H9 (cell line): ENCODE data around the gene FAM174B. TPM values are rescaled to one million over a fixed set of nuclear protein-coding genes. Genes with fewer than 3 reads are reported as not detected.

Experiments used
- DNase-seq: peaks from one replicate; pipeline ENCODE4 v3.0.0-alpha.2; 2017
- H2AFZ ChIP-seq: one replicate; pipeline ENCODE4 v1.6.1; 2013; ENCODE audit warnings: mild to moderate bottlenecking, low read length, control low read depth, moderate library complexity
- H2AK5ac ChIP-seq: 2 replicates; pipeline ENCODE4 v1.6.1; 2013; ENCODE audit warnings: low read length, control low read depth, mixed read lengths; ENCODE audit not compliant: insufficient read length
- H2BK120ac ChIP-seq: one replicate; pipeline ENCODE4 v1.6.1; 2013; ENCODE audit warnings: low read depth, mild to moderate bottlenecking, low read length, control low read depth, inconsistent platforms; ENCODE audit not compliant: poor library complexity, severe bottlenecking
- H2BK12ac ChIP-seq: 2 replicates; pipeline ENCODE4 v1.6.1; 2013; ENCODE audit warnings: low read length, control low read depth, mixed read lengths, low read depth; ENCODE audit not compliant: insufficient read length
- H2BK15ac ChIP-seq: 2 replicates; pipeline ENCODE4 v1.6.1; 2013; ENCODE audit warnings: low read depth, low read length, control low read depth
- H2BK20ac ChIP-seq: one replicate; pipeline ENCODE4 v1.6.1; 2013; ENCODE audit warnings: low read depth, mild to moderate bottlenecking, low read length, control low read depth, inconsistent platforms; ENCODE audit not compliant: poor library complexity, severe bottlenecking
- H2BK5ac ChIP-seq: 2 replicates; pipeline ENCODE4 v1.6.1; 2013; ENCODE audit warnings: low read length, control low read depth, mixed read lengths; ENCODE audit not compliant: insufficient read length
- H3K14ac ChIP-seq: 2 replicates; pipeline ENCODE4 v1.6.1; 2013; ENCODE audit warnings: low read length, control low read depth; ENCODE audit not compliant: insufficient read depth
- H3K18ac ChIP-seq: 2 replicates; pipeline ENCODE4 v1.6.1; 2013; ENCODE audit warnings: low read depth, mild to moderate bottlenecking, mixed read lengths, low read length, control low read depth; ENCODE audit not compliant: insufficient read length
- H3K23ac ChIP-seq: 2 replicates; pipeline ENCODE4 v1.6.1; 2013; ENCODE audit warnings: low read length, control low read depth, mixed read lengths, low read depth; ENCODE audit not compliant: insufficient read length
- H3K23me2 ChIP-seq: 2 replicates; pipeline ENCODE4 v1.6.1; 2013; ENCODE audit warnings: low read depth, mild to moderate bottlenecking, mixed read lengths, low read length, control low read depth; ENCODE audit not compliant: insufficient read length, poor library complexity, severe bottlenecking
- H3K27ac ChIP-seq: 2 replicates; pipeline ENCODE4 v1.5.1; 2013; ENCODE audit warnings: low read length, control low read depth, mixed read lengths, low read depth; ENCODE audit not compliant: insufficient read length
- H3K27me3 ChIP-seq: 2 replicates; pipeline ENCODE4 v1.6.1; 2013; ENCODE audit warnings: low read length, control low read depth, inconsistent platforms; ENCODE audit not compliant: insufficient read depth
- H3K4ac ChIP-seq: 2 replicates; pipeline ENCODE4 v1.6.1; 2013; ENCODE audit warnings: low read depth, mild to moderate bottlenecking, control low read depth, inconsistent platforms, low read length, moderate library complexity
- H3K4me1 ChIP-seq: 2 replicates; pipeline ENCODE4 v1.6.1; 2013; ENCODE audit warnings: low read length, control low read depth, inconsistent platforms; ENCODE audit not compliant: insufficient read depth
- H3K4me2 ChIP-seq: 2 replicates; pipeline ENCODE4 v1.6.1; 2013; ENCODE audit warnings: low read length, control low read depth, mixed read lengths; ENCODE audit not compliant: insufficient read length, insufficient read depth
- H3K56ac ChIP-seq: 2 replicates; pipeline ENCODE4 v1.6.1; 2013; ENCODE audit warnings: low read depth, mild to moderate bottlenecking, mixed read lengths, low read length, control low read depth; ENCODE audit not compliant: insufficient read length
- H3K79me1 ChIP-seq: 2 replicates; pipeline ENCODE4 v1.6.1; 2013; ENCODE audit warnings: low read depth, mild to moderate bottlenecking, moderate library complexity, low read length, control low read depth, inconsistent platforms; ENCODE audit not compliant: insufficient read depth, poor library complexity, severe bottlenecking
- H3K79me2 ChIP-seq: 2 replicates; pipeline ENCODE4 v1.6.1; 2013; ENCODE audit warnings: low read length, control low read depth, inconsistent platforms; ENCODE audit not compliant: insufficient read depth
- H3K9ac ChIP-seq: 2 replicates; pipeline ENCODE4 v1.6.1; 2013; ENCODE audit warnings: low read length, control low read depth, mixed read lengths; ENCODE audit not compliant: insufficient read length; ENCODE audit errors: extremely low read depth
- H3K9me3 ChIP-seq: one replicate; pipeline ENCODE4 v1.6.1; 2013; ENCODE audit warnings: low read depth, low read length, inconsistent platforms; ENCODE audit not compliant: control insufficient read depth
- H3T11ph ChIP-seq: one replicate; pipeline ENCODE4 v1.6.1; 2013; ENCODE audit warnings: mild to moderate bottlenecking, low read length, control low read depth, inconsistent platforms
- H4K20me1 ChIP-seq: one replicate; pipeline ENCODE4 v1.6.1; 2013; ENCODE audit not compliant: control insufficient read depth, insufficient read length, insufficient read depth
- H4K5ac ChIP-seq: 2 replicates; pipeline ENCODE4 v1.6.1; 2013; ENCODE audit warnings: low read depth, mild to moderate bottlenecking, mixed read lengths, low read length, control low read depth; ENCODE audit not compliant: insufficient read length
- H4K8ac ChIP-seq: replicated peaks from 2 replicates; pipeline ENCODE4 v1.6.1; 2013; ENCODE audit warnings: low read length, control low read depth, mixed read lengths, low read depth; ENCODE audit not compliant: insufficient read length
- H4K91ac ChIP-seq: 2 replicates; pipeline ENCODE4 v1.6.1; 2013; ENCODE audit warnings: low read depth, mild to moderate bottlenecking, moderate library complexity, mixed read lengths, low read length, control low read depth; ENCODE audit not compliant: insufficient read length
- H3K27ac Mint-ChIP-seq, 3 experiments: 2 replicates in 2 of 3; 3 replicates in 1 of 3; pipeline ENCODE4 v1.8.0; 2020 to 2021; ENCODE audit warnings: mixed read lengths in 3 of 3, mild to moderate bottlenecking in 1 of 3, moderate library complexity in 1 of 3
- H3K27me3 Mint-ChIP-seq: 2 replicates; pipeline ENCODE4 v1.8.0; 2021; ENCODE audit warnings: low read depth, mild to moderate bottlenecking, moderate library complexity, mixed read lengths
- H3K36me3 Mint-ChIP-seq, 3 experiments: 2 replicates in 2 of 3; 3 replicates in 1 of 3; pipeline ENCODE4 v1.8.0; 2020 to 2021; ENCODE audit warnings: low read depth in 3 of 3, mixed read lengths in 3 of 3; ENCODE audit not compliant: insufficient read depth in 1 of 3
- H3K4me1 Mint-ChIP-seq, 2 experiments: 2 replicates each; pipeline ENCODE4 v1.8.0; 2020; ENCODE audit warnings: mixed read lengths in 2 of 2
- H3K4me3 Mint-ChIP-seq, 2 experiments: 2 replicates in 1 of 2; 3 replicates in 1 of 2; pipeline ENCODE4 v1.8.0; 2020 to 2021; ENCODE audit warnings: mild to moderate bottlenecking in 2 of 2, mixed read lengths in 2 of 2, moderate library complexity in 1 of 2
- H3K9me3 Mint-ChIP-seq, 2 experiments: 2 replicates in 1 of 2; 3 replicates in 1 of 2; pipeline ENCODE4 v1.8.0; 2020; ENCODE audit warnings: mild to moderate bottlenecking in 2 of 2, mixed read lengths in 2 of 2, moderate library complexity in 1 of 2
- WGBS: extraction: QIAGEN DNeasy Blood & Tissue Kit; methylation state at CpG from one replicate; pipeline ENCODE4 v1.1.7; 2013; ENCODE audit warnings: missing lambda C conversion rate, low lambda C conversion rate, mixed read lengths; ENCODE audit not compliant: insufficient read length; ENCODE audit errors: extremely low coverage; 5-methylcytosine and 5-hydroxymethylcytosine counted together
- total RNA-seq: library from RNA; stranded (reverse); gene quantifications from 2 replicates; pipeline ENCODE4 v1.2.1, GENCODE V29; 2021
- TF ChIP-seq, protein P1 (sequence below): fragments of 200-600 bp; sonication (generic); conservative IDR thresholded peaks from 3 replicates; pipeline ENCODE4 v1.8.0; 2021; ENCODE audit warnings: antibody characterized with exemption, mild to moderate bottlenecking

The FAM174B gene
- total RNA-seq, 1 experiment from 2014 or later = 38.0 TPM

DNA sequence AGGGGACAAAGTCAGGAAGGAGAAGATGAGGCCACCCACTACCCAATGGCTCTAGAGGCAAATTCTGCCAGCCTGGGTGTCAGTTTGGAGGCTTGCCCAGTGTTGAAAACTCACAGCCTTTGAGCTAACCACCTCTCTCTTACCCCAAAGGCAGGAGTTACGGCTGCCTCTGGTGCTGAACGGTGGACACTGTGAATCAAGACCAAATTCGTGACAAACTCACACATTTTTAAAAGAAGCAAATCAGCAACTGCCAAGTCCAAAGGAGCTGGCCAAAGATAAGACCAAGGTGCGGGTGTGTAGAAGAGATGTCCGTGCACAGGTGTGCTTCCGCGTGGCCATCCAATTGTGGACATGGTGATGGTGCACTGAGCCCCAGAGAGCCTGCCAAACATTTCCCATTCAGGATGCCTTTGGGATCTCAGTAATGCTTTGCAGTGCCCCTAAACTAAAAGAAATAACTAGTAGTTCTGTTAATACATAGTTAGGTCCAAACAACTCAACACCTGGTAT lies 74.6 kb downstream of the FAM174B start:
- no CpG with 5 or more reads among the region's 7 CpGs for WGBS
- Histone ChIP-seq H3K79me1 (no peaks in the 10 kb centered on the region), H2BK5ac (no peak overlapping the region)

More for the DNA sequence above, 74.6 kb downstream of the FAM174B start:
- no peak overlapping the region for H3T11ph ChIP-seq
- H2BK12ac ChIP-seq = no peak overlapping the region
- no peak overlapping the region for H2BK120ac ChIP-seq
- H3K23me2 ChIP-seq = no peaks in the 10 kb centered on the region
- H3K9ac ChIP-seq = no peak overlapping the region
- no peaks in the 10 kb centered on the region for H3K4me1 ChIP-seq
- DNase-seq = no peak
- H2BK15ac ChIP-seq = no peak overlapping the region
- H3K4ac ChIP-seq = no peak overlapping the region
- no peak overlapping the region for H3K4me2 ChIP-seq
- H2BK20ac ChIP-seq = no peak overlapping the region
- no peaks in the 10 kb centered on the region for H3K27me3 ChIP-seq
- H3K23ac ChIP-seq = no peak overlapping the region
- H4K91ac ChIP-seq = no peak overlapping the region
- H2AK5ac ChIP-seq = no peak overlapping the region
- H3K9me3 ChIP-seq = no peaks in the 10 kb centered on the region
- H3K18ac ChIP-seq = no peak overlapping the region
- Mint-ChIP-seq H3K27me3 (peaks cover 12% of the 10 kb centered on the region), H3K9me3 (peaks cover 13 to 15% of the 10 kb centered on the region in 2 experiments; a peak in 4 of 5 replicates), H3K4me1 (peaks cover 2 to 3% of the 10 kb centered on the region in 2 experiments; a peak in 2 of 4 replicates), H3K27ac (no peak overlapping the region; a peak in 1 of 7 replicates), H3K4me3 (no peak overlapping the region), H3K36me3 (peaks cover 0 to 18% (median under 1%) of the 10 kb centered on the region in 3 experiments; a peak in 3 of 7 replicates)
- H4K8ac ChIP-seq = no peak overlapping the region
- no peak overlapping the region for H4K5ac ChIP-seq
- TF ChIP-seq, protein P1, sequence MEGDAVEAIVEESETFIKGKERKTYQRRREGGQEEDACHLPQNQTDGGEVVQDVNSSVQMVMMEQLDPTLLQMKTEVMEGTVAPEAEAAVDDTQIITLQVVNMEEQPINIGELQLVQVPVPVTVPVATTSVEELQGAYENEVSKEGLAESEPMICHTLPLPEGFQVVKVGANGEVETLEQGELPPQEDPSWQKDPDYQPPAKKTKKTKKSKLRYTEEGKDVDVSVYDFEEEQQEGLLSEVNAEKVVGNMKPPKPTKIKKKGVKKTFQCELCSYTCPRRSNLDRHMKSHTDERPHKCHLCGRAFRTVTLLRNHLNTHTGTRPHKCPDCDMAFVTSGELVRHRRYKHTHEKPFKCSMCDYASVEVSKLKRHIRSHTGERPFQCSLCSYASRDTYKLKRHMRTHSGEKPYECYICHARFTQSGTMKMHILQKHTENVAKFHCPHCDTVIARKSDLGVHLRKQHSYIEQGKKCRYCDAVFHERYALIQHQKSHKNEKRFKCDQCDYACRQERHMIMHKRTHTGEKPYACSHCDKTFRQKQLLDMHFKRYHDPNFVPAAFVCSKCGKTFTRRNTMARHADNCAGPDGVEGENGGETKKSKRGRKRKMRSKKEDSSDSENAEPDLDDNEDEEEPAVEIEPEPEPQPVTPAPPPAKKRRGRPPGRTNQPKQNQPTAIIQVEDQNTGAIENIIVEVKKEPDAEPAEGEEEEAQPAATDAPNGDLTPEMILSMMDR = no peak
- no peak overlapping the region for H3K56ac ChIP-seq
- no peak overlapping the region for H3K27ac ChIP-seq
- H3K14ac ChIP-seq = no peak overlapping the region
- no peak overlapping the region for H2AFZ ChIP-seq
- no peaks in the 10 kb centered on the region for H3K79me2 ChIP-seq
- no peaks in the 10 kb centered on the region for H4K20me1 ChIP-seq
